ENCODE results near the gene ARID3A.

Gene ARID3A

DNA sequence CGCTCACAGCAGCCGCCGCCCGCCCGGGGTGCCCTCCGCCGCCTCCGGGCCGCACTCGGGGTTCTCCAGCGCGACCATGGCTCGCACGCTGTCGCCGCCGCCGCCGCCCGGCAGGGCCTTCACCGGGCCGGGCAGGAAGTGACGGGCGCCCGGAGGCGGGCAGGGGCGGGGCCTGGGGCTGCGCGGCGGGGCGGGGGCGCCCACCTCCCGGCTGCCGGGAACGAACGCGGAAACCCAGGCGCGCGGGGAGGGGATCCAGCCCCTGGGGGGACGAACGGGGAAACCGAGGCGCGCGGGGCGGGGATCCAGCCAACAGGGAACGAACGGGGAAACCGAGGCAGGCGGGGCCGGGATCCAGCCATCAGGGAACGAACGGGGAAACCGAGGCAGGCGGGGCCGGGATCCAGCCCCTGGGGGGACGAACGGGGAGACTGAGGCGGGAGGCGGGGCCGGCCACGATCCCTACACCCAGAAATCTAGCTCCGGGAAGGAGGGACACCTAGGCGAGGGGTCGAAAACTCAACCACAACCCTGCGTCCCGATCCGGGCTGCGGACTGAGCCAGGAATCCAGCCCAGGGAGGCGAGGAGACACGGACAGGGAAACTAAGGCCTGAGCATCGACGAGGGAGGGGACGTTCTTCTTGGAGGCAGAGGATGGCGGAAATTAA, 12.6 kb upstream of the ARID3A start, which contains the start of gene R3HDM4:
Gene R3HDM4 (minus strand): TSS at position 140 of the 669 bp plus-strand sequence. CDS start 62 bp downstream, at position 78.
- DNase-seq (ENCODE audit: low read depth) = peak; percentile 69

DNA sequence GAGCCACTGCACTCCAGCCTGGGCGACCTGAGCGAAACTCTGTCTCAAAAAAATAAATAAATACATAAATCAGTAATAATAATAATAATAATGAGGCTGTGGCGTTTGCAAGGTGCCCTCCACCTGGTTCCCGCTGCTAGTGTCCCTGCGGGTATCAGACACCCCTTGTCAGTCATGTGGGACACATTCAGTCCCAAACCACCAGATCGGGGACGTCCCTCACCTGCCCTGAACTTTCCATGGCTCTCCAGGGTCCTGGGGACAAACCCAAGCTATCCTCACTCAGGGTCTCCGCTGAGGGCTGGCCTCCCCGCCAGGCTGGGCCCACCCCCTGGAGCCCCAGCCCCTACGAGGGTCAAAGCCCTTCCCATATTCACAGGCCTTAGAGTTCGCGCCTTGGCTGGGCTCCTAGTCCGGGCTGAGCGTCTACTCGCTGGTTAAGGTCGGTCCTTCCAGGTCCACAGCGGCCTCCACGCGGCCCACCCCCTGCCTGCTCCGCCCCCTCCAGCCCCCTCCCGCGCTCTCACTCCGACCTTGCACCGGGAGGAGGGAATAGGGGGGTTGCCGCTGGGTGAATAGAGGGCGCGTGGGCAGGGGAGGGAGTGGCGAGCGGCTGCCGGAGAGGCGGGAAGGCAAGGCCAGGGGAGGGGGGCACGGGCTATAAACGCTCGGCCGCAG, 9.1 kb upstream of the ARID3A start:
- DNase-seq (ENCODE audit: low read depth) = no peak

DNA sequence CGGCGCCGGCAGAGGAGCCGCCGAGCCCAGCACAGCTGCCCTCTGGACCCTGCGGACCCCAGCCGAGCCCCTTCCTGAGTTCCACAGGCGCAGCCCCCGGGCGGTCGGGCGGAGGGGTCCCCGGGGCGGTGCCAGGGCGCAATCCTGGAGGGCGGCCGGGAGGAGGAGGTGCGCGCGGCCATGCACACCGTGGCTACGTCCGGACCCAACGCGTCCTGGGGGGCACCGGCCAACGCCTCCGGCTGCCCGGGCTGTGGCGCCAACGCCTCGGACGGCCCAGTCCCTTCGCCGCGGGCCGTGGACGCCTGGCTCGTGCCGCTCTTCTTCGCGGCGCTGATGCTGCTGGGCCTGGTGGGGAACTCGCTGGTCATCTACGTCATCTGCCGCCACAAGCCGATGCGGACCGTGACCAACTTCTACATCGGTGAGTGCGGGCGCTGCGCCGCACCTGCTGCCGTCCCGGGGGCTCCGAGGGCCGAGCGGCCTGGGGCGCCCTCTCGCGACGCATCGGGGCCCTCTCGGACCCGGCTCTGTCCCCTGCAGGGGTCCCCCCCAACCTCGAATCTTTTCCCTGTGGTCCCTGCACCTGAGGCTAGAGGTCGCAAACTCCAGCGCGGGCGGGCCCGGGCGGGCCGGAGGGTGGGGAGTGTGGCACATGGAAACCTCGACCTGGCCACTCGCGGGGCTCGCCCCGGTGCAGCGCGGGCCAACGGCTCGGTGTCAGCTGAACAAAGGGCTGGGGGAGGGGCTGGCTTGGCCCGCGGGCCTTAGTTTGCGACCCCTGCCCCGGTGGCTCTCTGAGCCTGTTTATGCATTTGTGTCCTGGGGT, 8.3 kb upstream of the ARID3A start, which contains the start of gene KISS1R:
Gene KISS1R (plus strand): TSS at position 11 of the 829 bp plus-strand sequence. CDS start 170 bp downstream, at position 181.
- DNase-seq (ENCODE audit: low read depth) = no peak

DNA sequence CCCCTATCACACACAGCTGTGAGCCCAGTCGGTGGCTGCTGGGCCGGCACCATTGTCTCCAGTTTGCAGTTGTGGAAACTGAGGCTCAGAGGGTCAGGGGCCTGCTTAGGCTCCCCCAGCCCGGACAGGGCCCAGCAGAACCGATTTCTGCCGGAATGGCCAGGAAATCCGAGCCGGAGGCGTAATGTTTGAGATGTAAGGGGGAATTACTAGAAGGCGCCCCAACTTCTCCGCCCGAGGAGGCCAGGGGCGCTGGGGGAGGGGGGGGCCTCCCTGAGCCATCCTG, 7.7 kb upstream of the ARID3A start:
- no peak for DNase-seq (ENCODE audit: low read depth)

DNA sequence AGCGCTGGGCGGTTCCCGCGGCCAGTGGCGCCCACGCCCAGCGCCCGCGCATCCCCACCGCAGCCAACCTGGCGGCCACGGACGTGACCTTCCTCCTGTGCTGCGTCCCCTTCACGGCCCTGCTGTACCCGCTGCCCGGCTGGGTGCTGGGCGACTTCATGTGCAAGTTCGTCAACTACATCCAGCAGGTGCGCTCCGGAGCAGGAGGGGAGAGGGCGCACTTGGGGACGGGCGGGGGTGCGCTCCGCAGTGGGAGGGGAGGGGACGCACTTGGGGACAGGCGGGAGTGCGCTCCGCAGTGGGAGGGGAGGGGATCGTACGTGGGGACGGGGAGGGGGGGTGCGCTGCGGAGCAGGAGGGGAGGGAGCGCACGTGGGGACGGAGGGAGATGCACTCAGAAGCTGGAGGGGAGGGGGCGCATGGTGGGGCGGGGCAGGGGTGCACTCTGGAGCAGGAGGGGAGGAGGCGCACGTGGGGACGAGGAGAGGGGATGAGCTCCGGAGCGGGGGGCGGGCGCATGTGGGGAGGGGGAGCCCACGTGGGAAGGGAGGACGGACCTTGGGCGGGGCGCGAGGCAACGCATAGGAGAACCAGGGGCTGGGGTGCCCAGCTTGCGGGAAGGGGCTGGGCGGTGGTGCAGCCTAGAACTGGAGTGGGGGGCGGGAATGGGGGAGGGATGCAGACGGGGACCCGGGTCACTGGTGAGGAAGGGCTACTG, 7.2 kb upstream of the ARID3A start:
- no peak for DNase-seq (ENCODE audit: low read depth)

DNA sequence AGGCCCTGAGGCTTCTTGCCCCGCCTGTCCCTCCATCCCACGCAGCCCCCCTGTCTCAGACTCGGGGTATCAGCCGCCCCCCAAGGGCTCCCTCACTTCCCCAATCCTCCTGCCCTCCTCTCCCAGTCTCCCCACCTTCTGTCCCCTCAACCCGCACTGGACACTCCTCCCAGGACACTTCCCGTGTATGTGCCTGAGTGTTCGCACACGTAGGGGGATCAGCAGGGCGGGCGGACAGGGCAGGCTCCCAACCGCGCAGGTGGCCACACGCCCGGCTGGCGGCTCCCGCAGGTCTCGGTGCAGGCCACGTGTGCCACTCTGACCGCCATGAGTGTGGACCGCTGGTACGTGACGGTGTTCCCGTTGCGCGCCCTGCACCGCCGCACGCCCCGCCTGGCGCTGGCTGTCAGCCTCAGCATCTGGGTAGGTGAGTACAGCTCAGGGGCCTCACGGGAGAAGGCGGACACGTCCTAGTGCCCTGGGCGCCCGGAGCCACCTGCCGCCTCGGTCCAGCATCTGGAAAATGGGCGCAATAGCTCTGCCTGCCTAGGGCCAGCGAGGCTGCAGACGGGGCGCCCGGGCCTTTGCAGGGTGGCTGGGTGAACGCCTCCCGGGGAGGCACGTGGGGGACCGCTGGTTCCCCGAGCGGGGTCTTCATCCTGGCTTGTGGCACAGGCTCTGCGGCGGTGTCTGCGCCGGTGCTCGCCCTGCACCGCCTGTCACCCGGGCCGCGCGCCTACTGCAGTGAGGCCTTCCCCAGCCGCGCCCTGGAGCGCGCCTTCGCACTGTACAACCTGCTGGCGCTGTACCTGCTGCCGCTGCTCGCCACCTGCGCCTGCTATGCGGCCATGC, 6.4 kb upstream of the ARID3A start:
- no peak for DNase-seq (ENCODE audit: low read depth)

DNA sequence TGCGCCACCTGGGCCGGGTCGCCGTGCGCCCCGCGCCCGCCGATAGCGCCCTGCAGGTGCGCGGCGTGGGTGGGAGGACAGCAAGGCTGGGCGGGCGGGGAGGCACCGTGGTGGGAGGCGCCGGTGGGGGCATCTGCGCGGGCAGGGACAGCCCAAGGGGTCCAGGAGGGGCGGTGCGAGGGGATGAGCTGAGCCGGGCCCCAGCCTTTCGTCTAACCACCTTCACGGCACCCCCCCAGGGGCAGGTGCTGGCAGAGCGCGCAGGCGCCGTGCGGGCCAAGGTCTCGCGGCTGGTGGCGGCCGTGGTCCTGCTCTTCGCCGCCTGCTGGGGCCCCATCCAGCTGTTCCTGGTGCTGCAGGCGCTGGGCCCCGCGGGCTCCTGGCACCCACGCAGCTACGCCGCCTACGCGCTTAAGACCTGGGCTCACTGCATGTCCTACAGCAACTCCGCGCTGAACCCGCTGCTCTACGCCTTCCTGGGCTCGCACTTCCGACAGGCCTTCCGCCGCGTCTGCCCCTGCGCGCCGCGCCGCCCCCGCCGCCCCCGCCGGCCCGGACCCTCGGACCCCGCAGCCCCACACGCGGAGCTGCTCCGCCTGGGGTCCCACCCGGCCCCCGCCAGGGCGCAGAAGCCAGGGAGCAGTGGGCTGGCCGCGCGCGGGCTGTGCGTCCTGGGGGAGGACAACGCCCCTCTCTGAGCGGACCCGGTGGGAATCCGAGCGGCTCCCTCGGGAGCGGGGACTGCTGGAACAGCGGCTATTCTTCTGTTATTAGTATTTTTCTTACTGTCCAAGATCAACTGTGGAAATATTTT, 5.6 kb upstream of the ARID3A start:
- DNase-seq (ENCODE audit: low read depth) = no peak

DNA sequence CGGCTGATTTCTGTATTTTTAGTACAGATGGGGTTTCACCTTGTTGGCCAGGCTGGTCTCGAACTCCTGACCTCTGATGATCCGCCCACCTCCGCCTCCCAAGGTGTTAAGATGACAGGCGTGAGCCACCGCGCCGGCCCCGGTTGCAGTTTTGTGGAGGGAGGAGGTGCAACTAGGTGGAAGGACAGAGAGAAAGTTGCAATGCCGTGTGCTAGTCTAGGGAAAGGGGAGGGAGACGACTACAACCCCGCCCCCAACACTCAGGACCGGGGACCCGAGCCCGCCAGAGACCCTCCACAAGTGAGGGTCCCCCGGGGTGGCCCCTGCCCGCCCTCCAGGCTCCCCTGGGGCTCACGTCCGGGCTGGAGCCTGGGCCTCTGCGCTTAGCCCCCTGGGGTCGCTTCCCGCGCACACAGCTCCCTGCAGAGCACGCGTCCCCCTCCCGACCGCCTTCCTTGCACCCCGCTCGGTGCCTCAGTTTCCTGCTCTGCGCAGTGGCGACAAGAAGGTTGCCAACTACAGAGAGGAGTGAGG, 1.2 kb upstream of the ARID3A start:
- DNase-seq (ENCODE audit: low read depth) = no peak

DNA sequence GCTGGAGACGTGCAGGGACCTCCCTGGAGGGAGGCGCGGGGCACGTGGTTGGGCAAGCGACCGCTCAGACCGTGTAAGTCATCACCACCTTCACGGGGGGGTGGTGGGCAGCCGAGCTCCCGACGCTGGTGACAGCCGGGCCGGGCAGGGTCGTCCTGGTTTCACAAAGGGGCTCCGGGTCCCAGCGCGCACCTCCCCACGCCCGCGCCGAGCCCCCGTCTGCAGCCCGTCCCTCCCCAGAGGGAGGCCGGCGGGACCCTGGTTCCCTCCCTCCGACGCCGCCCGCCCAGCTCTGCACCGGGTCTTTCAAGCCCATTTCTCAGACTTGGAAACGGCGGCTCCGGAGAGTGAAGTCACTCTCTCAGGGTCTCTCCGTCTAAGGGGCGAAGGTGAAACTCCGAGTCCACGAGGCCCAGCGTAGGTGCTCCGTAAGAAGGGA, 729 bp upstream of the ARID3A start:
- DNase-seq (ENCODE audit: low read depth) = no peak

DNA sequence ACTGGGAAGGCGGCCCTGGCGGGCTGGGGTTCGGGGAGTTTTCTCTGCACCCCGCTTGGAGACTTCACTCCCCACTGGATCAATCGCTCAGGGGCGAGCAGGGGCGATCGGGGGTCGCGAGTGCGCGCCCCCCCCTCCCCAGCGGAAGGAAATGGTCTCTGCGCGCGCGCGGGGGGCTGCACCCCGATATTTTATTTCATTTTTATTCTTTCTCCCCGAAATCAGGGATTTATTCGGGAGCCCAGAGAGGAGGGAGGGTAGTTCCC, 421 bp downstream of the ARID3A start:
- DNase-seq (ENCODE audit: low read depth) = no peak

DNA sequence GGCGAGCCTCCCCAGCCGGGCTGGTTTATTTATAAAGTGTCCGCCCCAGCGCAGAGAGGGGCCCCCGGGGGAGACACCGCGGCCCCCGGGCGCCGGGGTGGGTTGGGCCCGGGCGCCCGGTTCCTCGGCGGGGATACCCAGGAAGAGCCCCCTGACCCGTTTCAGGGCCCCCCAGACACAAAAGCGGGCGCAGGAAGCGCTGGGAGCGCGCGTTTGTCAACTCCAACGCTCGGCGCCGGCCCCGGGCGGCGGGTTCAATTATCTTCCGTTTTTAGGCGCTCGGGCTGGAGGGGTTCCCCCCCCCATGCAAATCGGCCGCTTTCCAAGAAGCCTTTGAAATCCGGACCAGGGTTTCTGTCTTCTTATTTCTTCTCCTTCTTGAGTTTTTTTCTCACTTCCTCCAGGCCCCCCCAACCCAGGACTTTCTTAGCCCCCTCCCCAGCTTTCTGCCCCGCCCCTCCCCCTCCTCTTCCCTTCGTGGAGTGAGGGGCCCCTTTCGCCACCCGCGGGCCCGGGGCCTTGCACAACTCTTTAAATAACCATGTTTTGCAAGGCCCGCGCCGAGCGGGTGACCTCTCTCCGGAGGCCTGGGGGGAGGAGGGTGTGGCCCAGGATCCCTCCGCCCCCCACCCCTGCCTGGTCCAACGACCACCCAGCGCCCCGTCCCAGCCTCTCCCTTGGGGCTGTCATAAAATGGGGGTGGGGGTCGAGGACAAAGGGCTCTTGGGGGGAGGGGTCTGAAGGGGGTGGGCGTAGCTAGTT, 935 bp downstream of the ARID3A start:
- DNase-seq (ENCODE audit: low read depth) = no peak

DNA sequence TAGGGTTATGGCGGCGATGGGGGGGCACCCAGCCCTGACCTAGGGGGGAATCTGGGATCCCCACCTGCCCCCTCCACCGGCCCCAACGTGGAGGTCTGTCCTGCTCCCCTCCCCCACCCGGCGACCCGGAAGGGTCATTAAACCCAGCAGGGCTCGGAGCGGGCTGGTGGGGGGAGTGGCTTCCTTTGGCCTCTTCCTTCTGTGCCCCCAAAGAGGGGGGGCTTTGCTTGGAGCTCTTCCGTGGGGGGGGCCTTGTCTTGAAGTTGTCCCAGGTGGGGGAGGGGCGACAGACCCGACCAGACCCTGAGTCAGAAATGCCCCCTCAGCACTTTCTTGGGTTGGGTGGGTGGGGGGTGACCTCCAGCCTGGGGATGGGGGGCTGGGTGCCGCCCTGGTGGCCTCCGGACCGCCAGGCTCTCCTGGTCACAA, 1.5 kb downstream of the ARID3A start:
- DNase-seq (ENCODE audit: low read depth) = no peak

DNA sequence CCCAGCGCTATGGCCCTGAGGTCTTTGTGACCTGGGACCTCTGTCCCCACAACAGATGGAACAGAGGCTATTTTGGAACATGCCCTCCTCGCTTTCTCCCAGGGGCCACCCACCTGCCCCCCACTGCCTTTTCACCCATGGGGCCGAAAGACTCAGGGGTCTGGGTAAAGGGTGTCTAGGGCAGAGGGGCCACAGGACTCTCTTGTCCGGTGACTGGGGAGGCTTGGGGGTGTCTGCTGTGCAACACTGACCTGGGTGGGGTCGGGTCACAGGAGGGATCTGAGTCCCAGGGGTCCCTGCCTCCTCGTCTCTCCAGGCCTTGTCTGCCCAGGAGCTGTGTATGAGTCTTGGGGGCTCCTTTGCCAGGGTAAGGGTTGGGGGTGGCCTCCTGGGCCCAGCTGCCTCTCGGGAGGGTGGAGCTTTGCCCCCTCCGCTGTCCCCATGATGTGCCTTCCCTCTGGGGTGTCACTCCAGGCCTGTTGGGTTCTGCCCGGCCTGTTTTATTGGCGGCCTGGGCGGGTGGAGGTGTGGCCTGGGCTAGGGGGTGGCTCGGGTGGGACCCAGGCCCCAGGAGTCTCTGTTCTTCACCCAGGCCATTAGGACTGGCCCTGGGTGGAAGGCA, 2.1 kb downstream of the ARID3A start:
- no peak for DNase-seq (ENCODE audit: low read depth)

DNA sequence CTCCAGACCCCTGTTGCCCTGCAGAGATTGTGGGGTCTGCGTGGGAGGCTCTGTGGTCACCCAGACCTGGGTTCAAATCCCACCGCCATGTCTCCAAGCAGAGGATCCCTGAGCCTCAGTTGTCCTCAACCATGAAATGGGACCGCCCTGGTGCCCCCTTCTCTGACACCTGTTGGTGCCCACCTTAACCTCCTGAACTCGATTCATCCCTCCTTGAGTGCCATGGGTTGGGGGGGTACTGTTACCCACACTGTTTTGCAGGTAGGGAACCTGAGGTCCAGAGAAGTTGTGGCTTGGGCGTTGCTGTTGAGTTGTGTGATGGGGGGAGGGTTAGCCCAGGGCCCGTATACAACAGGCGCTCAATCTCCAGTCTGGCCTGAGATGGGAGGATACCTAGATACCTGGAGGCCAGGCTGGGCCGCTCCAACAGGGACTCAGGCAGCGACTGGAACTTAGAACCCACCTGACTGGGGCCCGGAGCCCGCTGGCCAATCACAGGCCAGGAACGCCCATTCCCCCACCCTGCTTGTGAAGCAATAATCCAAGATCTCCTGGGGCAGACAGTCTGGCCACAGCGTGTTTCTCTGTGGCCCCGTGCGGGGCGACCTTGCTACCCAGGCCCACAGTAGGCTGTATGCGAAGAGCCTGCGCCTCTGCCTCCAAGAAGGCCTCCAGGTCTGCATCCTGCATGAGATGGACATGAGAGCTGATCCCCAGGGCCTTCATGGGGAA, 2.8 kb downstream of the ARID3A start:
- no peak for DNase-seq (ENCODE audit: low read depth)

DNA sequence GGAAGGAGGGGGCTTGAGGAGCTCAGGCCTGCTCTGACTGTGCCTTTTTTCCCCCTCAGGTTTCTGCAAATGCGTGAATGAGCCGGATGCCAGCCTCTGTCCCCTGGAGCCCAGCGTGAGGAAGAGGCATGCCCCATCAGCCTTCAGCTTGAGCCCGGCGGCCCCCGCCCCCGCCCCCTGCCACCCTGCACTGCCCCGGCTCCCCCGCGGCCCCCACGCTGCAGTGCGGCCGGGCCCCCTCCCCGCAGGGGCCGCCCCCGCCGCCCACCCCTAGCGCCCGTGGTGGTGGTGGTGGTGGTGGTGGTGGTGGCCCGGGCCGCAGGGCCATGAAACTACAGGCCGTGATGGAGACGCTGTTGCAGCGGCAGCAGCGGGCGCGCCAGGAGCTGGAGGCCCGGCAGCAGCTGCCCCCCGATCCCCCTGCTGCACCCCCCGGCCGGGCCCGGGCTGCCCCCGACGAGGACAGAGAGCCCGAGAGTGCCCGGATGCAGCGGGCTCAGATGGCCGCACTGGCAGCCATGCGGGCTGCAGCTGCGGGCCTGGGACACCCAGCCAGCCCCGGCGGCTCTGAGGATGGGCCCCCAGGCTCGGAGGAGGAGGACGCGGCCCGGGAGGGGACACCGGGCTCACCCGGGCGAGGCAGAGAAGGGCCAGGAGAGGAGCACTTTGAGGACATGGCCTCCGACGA, 3.5 kb downstream of the ARID3A start:
- DNase-seq (ENCODE audit: low read depth) = no peak

DNA sequence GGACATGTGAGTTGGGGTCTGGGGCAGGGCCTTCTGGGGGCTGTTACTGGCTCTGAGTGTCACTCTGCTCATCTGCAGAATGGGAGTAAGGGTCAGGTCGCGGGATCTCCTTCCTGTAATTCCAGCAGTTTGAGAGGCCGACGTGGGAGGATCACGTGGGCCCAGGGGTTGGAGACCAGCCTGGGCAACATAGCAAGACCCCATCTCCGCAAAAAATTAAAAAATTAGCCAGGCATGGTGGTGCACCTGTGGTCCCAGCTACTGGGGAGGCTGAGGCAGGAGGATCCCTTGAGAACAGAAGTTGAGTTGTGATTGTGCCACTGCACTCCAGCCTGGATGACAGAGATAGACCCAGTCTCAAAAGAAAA, 4.0 kb downstream of the ARID3A start:
- DNase-seq (ENCODE audit: low read depth) = no peak

DNA sequence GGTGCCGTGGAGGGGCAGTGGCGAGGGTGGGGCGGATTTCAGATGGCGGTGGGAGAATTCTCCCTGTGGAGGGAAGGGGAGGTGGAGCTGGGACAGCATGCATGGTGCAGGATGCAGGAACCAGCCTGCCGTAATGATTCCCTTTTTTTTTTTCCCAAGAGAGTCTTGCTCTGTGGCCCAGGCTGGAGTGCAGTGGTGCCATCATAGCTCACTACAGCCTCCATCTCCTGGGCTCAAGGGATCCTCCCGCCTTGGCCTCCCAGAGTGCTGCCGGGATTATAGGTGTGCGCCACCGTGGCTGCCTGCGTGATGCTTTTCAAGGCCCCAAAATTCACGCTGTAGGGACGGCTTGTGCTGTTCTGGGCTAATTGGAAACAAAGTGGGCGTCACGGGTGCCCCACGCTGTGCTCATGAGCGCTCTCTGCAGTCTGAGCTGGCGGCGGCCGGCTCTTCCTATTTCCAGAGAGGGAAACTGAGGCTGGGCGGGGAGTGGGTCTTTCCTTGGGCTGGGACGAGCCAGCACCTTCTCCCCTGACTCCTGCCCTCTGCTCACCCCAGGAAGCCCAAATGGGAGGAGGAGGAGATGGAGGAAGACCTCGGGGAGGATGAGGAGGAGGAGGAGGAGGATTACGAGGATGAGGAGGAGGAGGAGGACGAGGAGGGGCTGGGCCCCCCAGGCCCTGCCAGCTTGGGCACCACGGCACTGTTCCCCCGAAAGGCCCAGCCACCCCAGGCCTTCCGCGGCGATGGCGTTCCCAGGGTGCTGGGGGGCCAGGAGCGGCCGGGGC, 6.2 kb downstream of the ARID3A start:
- DNase-seq (ENCODE audit: low read depth) = no peak
